GM12891 (cell line): ENCODE data around the gene C10orf120.

ENCODE experiments used
- DNase-seq: peaks from one replicate; pipeline ENCODE4 v3.0.0; 2011; ENCODE audit warnings: low spot score; ENCODE audit not compliant: insufficient read length
- FAIRE-seq: peaks from 2 replicates; lab custom pipeline; 2011; peaks lifted over from hg19 to GRCh38; lab: Jason Lieb, UNC
- PAX5 ChIP-seq: IDR thresholded peaks from 2 replicates; pipeline ENCODE4 v1.6.1; 2011; ENCODE audit warnings: low read length, moderate library complexity, mild to moderate bottlenecking; ENCODE audit not compliant: insufficient read depth, severe bottlenecking
- POLR2A ChIP-seq: IDR thresholded peaks from 2 replicates; pipeline ENCODE4 v1.6.1; 2011; ENCODE audit warnings: low read depth, low read length, control low read depth
- POLR2AphosphoS5 ChIP-seq: IDR thresholded peaks from 2 replicates; pipeline ENCODE4 v1.6.1; 2011; ENCODE audit warnings: low read depth, low read length, control low read depth
- POU2F2 ChIP-seq: IDR thresholded peaks from 2 replicates; pipeline ENCODE4 v1.6.1; 2011; ENCODE audit warnings: low read depth, mild to moderate bottlenecking, control low read depth, low read length, moderate library complexity
- SPI1 ChIP-seq: IDR thresholded peaks from 2 replicates; pipeline ENCODE4 v1.6.1; 2011; ENCODE audit warnings: low read depth, low read length, control low read depth
- TAF1 ChIP-seq: IDR thresholded peaks from 2 replicates; pipeline ENCODE4 v1.6.1; 2011; ENCODE audit warnings: low read depth, low read length, control low read depth

C10orf120 gene

DNA sequence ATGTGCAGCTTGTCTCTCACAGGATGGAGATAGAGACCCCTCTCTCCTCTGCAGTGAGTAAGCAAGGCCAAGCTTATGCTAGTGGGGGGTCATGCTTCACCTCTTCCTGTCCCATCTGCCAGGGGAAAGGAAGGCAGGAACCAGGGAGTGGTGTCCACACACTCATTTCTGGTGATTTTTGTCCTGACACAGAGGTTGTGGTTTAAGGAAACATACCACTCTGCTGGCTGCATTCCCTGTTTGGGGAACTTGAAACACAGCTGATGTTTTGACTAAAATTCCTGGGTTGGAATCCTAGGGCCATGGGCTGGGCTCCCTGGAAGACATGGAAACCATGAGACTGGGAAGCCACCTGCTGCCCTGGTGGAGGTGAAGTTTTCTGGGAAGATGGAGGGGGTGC, 21.4 kb downstream of the C10orf120 start:
- FAIRE-seq: no peak
- TF ChIP-seq SPI1 (no peak), PAX5 (no peak), POU2F2 (no peak), POLR2A (no peak), POLR2AphosphoS5 (no peak), TAF1 (no peak)

DNA sequence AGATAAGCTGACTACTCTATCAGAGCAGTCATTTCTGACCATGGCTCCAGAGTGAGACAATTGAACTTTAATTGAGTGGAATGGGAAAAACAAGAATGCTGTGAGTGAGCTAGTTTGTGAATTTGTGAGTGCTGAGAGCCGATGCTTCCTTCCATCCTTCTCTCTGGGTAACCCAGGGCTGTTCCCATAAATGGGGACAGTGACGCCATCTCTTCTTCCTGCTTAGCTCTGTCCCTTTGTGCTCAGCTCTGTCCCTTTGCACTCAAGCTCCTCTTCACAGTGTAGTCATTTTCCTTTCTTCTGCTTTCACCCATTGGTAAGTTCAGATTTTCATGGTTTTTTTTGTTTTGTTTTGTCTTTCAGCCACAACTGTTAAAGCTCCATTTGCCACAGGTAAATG, 24.4 kb downstream of the C10orf120 start:
- TF ChIP-seq POLR2A (no peak), POU2F2 (no peak), SPI1 (no peak), PAX5 (no peak), TAF1 (no peak), POLR2AphosphoS5 (no peak)
- DNase-seq (no peak), FAIRE-seq (no peak)

More for the DNA sequence above, 21.4 kb downstream of the C10orf120 start:
- no peak for DNase-seq

DNA sequence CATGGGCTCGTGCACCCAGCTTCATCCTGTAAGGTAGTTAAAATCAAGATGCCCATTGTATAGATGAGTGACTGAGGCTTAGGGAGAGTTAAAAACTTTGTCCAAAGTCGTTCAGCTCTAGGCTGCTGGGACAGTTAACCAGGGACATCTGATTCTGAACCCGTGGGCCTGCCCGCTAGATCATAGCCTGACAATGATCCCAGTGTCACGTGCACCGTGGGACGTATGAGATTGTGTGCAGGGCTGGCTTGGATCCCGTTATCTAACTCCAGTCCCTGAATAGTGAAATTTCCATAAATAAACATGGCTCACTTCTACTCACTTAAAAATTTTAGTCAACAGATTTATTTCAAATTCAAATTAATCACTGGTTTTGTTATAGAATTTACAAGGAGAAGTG, 24.9 kb downstream of the C10orf120 start:
- TF ChIP-seq TAF1 (no peak), POLR2AphosphoS5 (no peak), SPI1 (no peak), POU2F2 (no peak), POLR2A (no peak), PAX5 (no peak)
- FAIRE-seq (no peak), DNase-seq (no peak)

DNA sequence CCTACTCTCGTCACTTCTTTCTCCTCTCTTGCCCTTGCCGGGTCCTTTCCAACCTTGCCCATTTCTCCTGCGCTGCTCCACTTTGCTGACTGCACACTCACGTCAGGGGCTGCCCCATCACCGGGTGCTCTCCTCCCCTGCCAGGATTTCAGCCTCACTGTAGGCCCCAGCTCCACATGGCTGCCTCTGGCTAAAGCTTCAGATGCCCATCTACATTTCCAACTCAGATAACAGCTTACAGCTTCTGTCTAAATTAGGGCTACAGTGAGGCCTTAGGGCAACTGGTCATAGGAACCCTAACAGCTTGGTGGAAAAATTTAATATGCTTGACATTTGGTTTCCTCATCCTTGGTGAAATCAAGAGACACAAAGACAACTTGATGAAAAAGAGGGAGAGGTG, 25.9 kb downstream of the C10orf120 start:
- DNase-seq (no peak), FAIRE-seq (no peak)
- no peak for TF ChIP-seq POU2F2
- no peak for TF ChIP-seq SPI1
- TF ChIP-seq POLR2A: no peak
- TF ChIP-seq TAF1: no peak
- TF ChIP-seq POLR2AphosphoS5: no peak
- TF ChIP-seq PAX5: no peak

DNA sequence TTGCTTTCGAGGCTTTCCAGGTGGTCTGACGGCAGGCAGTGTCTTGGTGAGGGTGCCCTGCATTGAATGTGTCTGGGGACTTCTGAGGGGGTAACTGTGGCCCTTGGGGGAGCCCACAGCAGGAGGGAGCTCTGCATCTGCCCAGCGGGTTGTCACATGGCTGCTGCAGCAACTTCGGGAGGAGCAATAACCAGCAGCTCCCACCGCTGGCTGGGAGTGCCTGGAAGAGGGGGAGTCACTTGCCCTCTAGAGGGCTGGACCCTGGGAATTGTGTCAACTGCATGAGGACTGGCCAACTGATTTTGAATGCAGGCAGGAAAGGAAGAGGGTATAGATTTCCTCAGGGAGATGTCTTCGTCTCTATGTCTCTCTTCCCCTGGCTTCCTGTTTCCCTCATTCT, 26.4 kb downstream of the C10orf120 start:
- no peak for TF ChIP-seq POLR2A
- no peak for TF ChIP-seq POU2F2
- TF ChIP-seq SPI1: no peak
- TF ChIP-seq TAF1: no peak
- no peak for TF ChIP-seq POLR2AphosphoS5
- TF ChIP-seq PAX5: no peak
- FAIRE-seq (no peak), DNase-seq (no peak)

DNA sequence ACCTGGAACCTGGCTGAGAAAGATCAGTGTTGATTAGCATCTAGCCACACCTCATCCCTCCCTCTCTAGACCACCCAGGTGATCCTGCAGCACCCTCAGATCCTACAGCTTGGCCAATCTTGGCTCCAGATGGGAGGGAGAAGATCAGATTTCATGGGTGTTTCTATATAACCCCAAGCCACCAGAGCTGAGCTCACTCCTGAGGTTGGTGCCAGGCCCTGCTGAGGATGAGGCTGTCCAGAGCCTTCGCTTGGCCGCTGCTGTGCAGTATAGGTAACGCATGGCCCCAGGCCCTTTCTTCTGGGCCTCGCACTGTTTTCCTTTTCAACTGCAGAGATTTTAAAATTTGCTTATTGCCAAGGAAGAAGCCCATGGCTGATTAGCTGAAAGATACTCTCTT, 27.0 kb downstream of the C10orf120 start:
- FAIRE-seq (no peak), DNase-seq (no peak)
- TF ChIP-seq PAX5: no peak
- TF ChIP-seq POLR2A: no peak
- TF ChIP-seq POLR2AphosphoS5: no peak
- no peak for TF ChIP-seq TAF1
- TF ChIP-seq POU2F2: no peak
- TF ChIP-seq SPI1: no peak

DNA sequence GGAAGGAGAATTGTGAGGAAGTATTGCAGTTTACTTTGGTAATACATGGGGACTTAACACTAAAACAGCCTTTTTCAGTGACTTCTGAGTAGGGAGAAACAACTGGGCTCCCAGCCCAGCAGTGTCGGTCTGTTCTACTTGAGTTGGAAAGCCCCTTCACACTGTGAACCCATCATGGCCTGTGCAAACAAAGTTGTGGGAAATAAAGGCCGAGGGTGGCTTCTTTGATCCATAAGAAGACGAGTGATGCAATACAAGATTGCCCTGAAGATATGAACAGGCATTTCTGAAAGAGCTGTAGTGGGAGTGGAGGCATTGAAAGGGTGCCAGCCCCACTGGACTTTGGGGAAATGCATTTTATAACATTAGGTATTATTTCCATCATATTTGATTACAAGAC, 28.3 kb downstream of the C10orf120 start:
- FAIRE-seq: no peak
- TF ChIP-seq POLR2AphosphoS5 (no peak), PAX5 (no peak)
- DNase-seq: no peak

DNA sequence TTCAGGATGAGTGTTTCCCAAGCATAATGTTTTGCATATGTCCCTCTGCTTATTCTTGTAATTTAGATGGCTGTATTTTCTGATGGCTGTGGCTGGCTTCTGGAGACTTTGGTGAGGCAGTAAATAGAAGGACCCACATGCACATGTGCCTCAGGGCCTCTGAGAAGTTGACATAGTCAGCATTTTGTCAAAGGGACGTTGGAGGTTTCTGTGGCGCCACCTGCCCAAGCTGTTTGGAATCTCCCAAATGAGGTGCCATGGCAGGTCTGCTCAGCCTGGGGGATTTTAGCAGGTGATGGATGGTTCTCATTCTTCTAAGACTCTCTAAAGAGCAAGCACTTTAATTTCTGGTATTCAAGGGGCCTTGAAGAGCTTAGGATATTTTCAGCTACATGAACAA, 29.8 kb downstream of the C10orf120 start:
- DNase-seq (no peak), FAIRE-seq (no peak)
- no peak for TF ChIP-seq TAF1
- TF ChIP-seq POU2F2: no peak
- TF ChIP-seq SPI1: no peak
- no peak for TF ChIP-seq PAX5
- no peak for TF ChIP-seq POLR2AphosphoS5
- TF ChIP-seq POLR2A: no peak

DNA sequence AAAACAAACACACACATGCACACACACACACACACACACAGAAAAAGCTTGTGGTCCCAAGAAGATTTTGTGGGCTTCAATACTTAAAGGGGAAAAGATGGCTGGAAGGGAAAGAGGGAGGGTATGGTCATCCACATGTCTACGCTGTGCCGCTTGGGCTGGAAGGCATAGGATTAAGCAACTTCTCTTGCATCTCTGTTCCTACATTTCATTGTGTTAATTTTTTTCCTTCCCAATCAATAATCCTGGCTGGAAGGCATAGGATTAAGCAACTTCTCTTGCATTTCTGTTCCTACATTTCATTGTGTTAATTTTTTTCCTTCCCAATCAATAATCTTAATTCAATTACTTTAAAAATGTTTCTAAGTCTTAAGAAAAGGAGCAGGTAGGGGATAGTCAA, 30.6 kb downstream of the C10orf120 start:
- TF ChIP-seq PAX5 (no peak), SPI1 (no peak), POLR2A (no peak), TAF1 (no peak), POU2F2 (no peak), POLR2AphosphoS5 (no peak)
- DNase-seq (no peak), FAIRE-seq (no peak)

DNA sequence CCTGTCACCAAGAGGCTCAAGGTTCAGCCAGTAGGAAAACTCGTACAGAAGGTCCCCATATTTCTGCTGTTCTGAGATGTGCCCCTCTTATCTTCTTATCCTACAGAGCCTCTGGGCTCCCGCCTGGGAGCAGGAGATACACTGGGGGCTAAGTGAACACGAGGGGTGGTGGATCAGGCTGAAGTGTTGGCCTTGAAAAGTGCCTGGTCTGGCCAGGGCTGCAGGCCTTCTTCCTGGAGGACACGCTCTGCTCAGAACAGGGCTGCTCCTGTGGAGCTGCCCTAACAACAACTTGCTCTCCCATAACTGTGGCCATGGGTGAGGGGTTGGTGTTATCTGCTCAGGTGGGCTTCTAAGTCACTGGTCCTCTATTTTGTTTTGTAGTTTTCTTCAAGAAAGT, 33.7 kb downstream of the C10orf120 start:
- FAIRE-seq (no peak), DNase-seq (no peak)
- TF ChIP-seq POLR2AphosphoS5 (no peak), POU2F2 (no peak), TAF1 (no peak), POLR2A (no peak)

DNA sequence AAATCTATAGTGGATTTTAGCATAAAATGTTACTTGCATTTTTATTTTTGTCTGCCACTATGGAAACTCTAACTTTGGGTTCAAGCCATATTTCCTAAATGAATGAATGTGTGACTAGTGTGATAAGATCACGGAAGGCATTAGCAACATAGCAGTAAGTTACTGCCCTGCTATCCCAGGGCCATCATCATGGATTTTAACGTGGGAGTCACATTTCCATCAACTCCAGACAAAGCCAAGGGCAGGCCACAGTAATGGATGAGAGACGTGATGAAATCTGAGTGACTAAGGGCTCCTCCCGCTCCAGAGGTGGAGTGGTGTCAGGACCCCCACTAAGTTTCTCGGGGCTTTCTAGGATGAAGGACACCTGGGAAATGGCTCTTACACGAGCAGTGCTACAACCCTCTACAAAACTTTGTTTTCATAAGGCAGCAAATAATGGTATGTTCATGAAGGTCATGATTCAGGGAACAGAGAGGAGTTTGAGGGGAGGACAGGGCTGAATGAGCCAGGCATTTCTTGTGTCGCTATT, 34.3 kb downstream of the C10orf120 start:
- TF ChIP-seq POLR2AphosphoS5: no peak
- TF ChIP-seq POU2F2: no peak
- TF ChIP-seq SPI1: no peak
- TF ChIP-seq TAF1: no peak
- TF ChIP-seq PAX5: no peak
- no peak for TF ChIP-seq POLR2A
- FAIRE-seq (no peak), DNase-seq (no peak)
